Activated CD8-positive, alpha-beta T cell treated with anti-CD3 and anti-CD28 coated beads, Interleukin-2, amount 10 ng/mL, durations not matched to agents 7 days and 5 days (primary cell): ENCODE data around the gene CDIP1. TPM values are rescaled to one million over a fixed set of nuclear protein-coding genes. Genes with fewer than 3 reads are reported as not detected.

Experiments used
- ATAC-seq: fragments of 150-1000 bp; cut with Tn5 transposase; one replicate; pipeline ENCODE4 v1.10.0; 2021; ENCODE audit warnings: moderate library complexity
- CTCF ChIA-PET: fragments of 350-600 bp; sonication (Branson Sonifier 250); formaldehyde crosslinking; loops from one replicate; lab custom pipeline; 2021; ENCODE audit warnings: antibody characterized with exemption; lab: Charles Lee
- POLR2A ChIA-PET: fragments of 350-600 bp; sonication (Branson Sonifier 250); formaldehyde crosslinking; loops from one replicate; lab custom pipeline; 2021; ENCODE audit warnings: antibody characterized with exemption; lab: Charles Lee
- DNase-seq: peaks from one replicate; pipeline ENCODE4 v3.0.0-alpha.2; 2020
- H3K27ac Mint-ChIP-seq: one replicate; pipeline ENCODE4 v1.8.0; 2021; ENCODE audit warnings: mild to moderate bottlenecking, mixed read lengths
- H3K27me3 Mint-ChIP-seq: one replicate; pipeline ENCODE4 v1.8.0; 2021; ENCODE audit warnings: low read depth, mixed read lengths
- H3K36me3 Mint-ChIP-seq: one replicate; pipeline ENCODE4 v1.8.0; 2021; ENCODE audit warnings: low read depth, mixed read lengths
- H3K4me1 Mint-ChIP-seq: one replicate; pipeline ENCODE4 v1.8.0; 2021; ENCODE audit warnings: low read depth, mixed read lengths
- H3K4me3 Mint-ChIP-seq: one replicate; pipeline ENCODE4 v1.8.0; 2021; ENCODE audit warnings: mild to moderate bottlenecking, mixed read lengths
- H3K9me3 Mint-ChIP-seq: one replicate; pipeline ENCODE4 v1.8.0; 2022; ENCODE audit warnings: mixed read lengths; ENCODE audit not compliant: insufficient read depth
- total RNA-seq, 2 experiments: library from RNA; stranded (reverse); gene quantifications; one replicate each; pipeline ENCODE4 v1.2.3, GENCODE V29; 2021

The CDIP1 gene
- total RNA-seq, 2 experiments from 2014 or later, result 44.0 to 48.7 TPM

- POLR2A ChIA-PET, result interaction anchor here (1.2 to 2.8 kb wide), 5 partner anchors 11 to 23 kb away, joined by 3 to 12 read pairs (median 9); partner anchors contain the start of gene HMOX2
- Mint-ChIP-seq H3K36me3 (peaks cover 63% of the 10 kb centered on the region), H3K4me1 (peaks cover 64% of the 10 kb centered on the region), H3K9me3 (no peaks in the 10 kb centered on the region), H3K27me3 (no peaks in the 10 kb centered on the region), H3K27ac (peak overlapping the region; percentile 92), H3K4me3 (peak overlapping the region; percentile 64)
- ATAC-seq, result peak; percentile 77
- DNase-seq, result peak; percentile 52
- CTCF ChIA-PET, result interaction anchor here (1.2 to 4.6 kb wide), 6 partner anchors 12 to 60 kb away, joined by 7 to 47 read pairs (median 24); partner anchors contain the start of gene HMOX2
These were observed 50.0 kb downstream of the CDIP1 start for GRCh38 chr16:4488499-4488967.

GRCh38 chr16:4487955-4488498, 50.5 kb downstream of the CDIP1 start:
- Mint-ChIP-seq H3K4me3 (peak overlapping the region; percentile 64), H3K4me1 (peaks cover 62% of the 10 kb centered on the region), H3K27ac (peak overlapping the region; percentile 92), H3K27me3 (no peaks in the 10 kb centered on the region), H3K9me3 (no peaks in the 10 kb centered on the region), H3K36me3 (peaks cover 63% of the 10 kb centered on the region)
- ATAC-seq (peak; percentile 68), DNase-seq (peak; percentile 35)
- ChIA-PET POLR2A (interaction anchor here (0.7 to 3.2 kb wide), 5 partner anchors 11 to 22 kb away, joined by 3 to 31 read pairs (median 9); partner anchors contain the start of gene HMOX2), CTCF (interaction anchor here (0.7 to 4.6 kb wide), 6 partner anchors 11 to 128 kb away, joined by 3 to 47 read pairs (median 12); partner anchors contain the start of gene HMOX2)

- no peak overlapping the region for H3K4me3 Mint-ChIP-seq
These were observed 52.3 kb downstream of the CDIP1 start for GRCh38 chr16:4486126-4486893.

GRCh38 chr16:4481963-4482362, 56.6 kb downstream of the CDIP1 start:
- POLR2A ChIA-PET, result no interaction called here
- H3K27me3 Mint-ChIP-seq, result no peaks in the 10 kb centered on the region
- ATAC-seq (no peak), DNase-seq (no peak)
- no peak overlapping the region for H3K4me3 Mint-ChIP-seq
- CTCF ChIA-PET, result interaction anchor here (0.5 to 12.2 kb wide), 2 partner anchors 16 to 23 kb away, joined by 3 to 173 read pairs; no protein-coding TSS in a partner anchor
- no peaks in the 10 kb centered on the region for H3K9me3 Mint-ChIP-seq
- peaks cover 57% of the 10 kb centered on the region for H3K4me1 Mint-ChIP-seq
- H3K36me3 Mint-ChIP-seq, result peaks cover 52% of the 10 kb centered on the region
- peak overlapping the region; percentile 83 for H3K27ac Mint-ChIP-seq

More at GRCh38 chr16:4486126-4486893, 52.3 kb downstream of the CDIP1 start:
- ChIA-PET POLR2A (interaction anchor here (1.0 to 3.2 kb wide), 5 partner anchors 10 to 20 kb away, joined by 3 to 31 read pairs (median 7); partner anchors contain the start of gene HMOX2), CTCF (interaction anchor here (0.7 to 4.6 kb wide), 4 partner anchors 10 to 62 kb away, joined by 3 to 47 read pairs (median 22); partner anchors contain the start of gene HMOX2)
- ATAC-seq (no peak), DNase-seq (no peak)
- Mint-ChIP-seq H3K4me1 (peaks cover 76% of the 10 kb centered on the region), H3K36me3 (peaks cover 65% of the 10 kb centered on the region), H3K27me3 (no peaks in the 10 kb centered on the region), H3K9me3 (no peaks in the 10 kb centered on the region), H3K27ac (peak overlapping the region; percentile 92)

GRCh38 chr16:4481526-4481925, 57.0 kb downstream of the CDIP1 start:
- H3K27me3 Mint-ChIP-seq, result no peaks in the 10 kb centered on the region
- DNase-seq, result no peak
- peak overlapping the region; percentile 83 for H3K27ac Mint-ChIP-seq
- H3K36me3 Mint-ChIP-seq, result peaks cover 48% of the 10 kb centered on the region
- H3K4me3 Mint-ChIP-seq, result no peak overlapping the region
- ChIA-PET POLR2A (interaction anchor here (0.7 kb wide), 1 partner anchor 14 kb away, joined by 3 read pairs; no protein-coding TSS in a partner anchor), CTCF (interaction anchor here (0.5 to 12.2 kb wide), 2 partner anchors 16 to 23 kb away, joined by 3 to 173 read pairs; no protein-coding TSS in a partner anchor)
- no peak for ATAC-seq
- H3K4me1 Mint-ChIP-seq, result peaks cover 52% of the 10 kb centered on the region
- H3K9me3 Mint-ChIP-seq, result no peaks in the 10 kb centered on the region

GRCh38 chr16:4477966-4478365, 60.6 kb downstream of the CDIP1 start:
- Mint-ChIP-seq H3K9me3 (no peaks in the 10 kb centered on the region), H3K27me3 (no peaks in the 10 kb centered on the region), H3K4me3 (peak overlapping the region; percentile 92), H3K27ac (peak overlapping the region; percentile 84), H3K36me3 (peaks cover 31% of the 10 kb centered on the region), H3K4me1 (peaks cover 54% of the 10 kb centered on the region)
- ATAC-seq, result no peak
- CTCF ChIA-PET, result interaction anchor here (0.7 to 12.2 kb wide), 16 partner anchors 8 to 1222 kb away, joined by 3 to 173 read pairs (median 5); no protein-coding TSS in a partner anchor
- POLR2A ChIA-PET, result interaction anchor here (0.6 to 4.3 kb wide), 7 partner anchors 9 to 194 kb away, joined by 3 to 31 read pairs (median 5); no protein-coding TSS in a partner anchor
- peak; percentile 42 for DNase-seq

GRCh38 chr16:4475880-4476788, 62.4 kb downstream of the CDIP1 start, which contains the start of gene HMOX2:
Gene HMOX2 (plus strand): TSS chr16:4476398. CDS start chr16:4505525, 29,127 bp downstream.
- peak; percentile 95 for DNase-seq
- no peaks in the 10 kb centered on the region for H3K9me3 Mint-ChIP-seq
- ChIA-PET POLR2A (interaction anchor here (0.6 to 4.3 kb wide), 20 partner anchors 10 to 1961 kb away, joined by 3 to 31 read pairs (median 6); partner anchors contain the start of genes CORO7 and MGRN1), CTCF (interaction anchor here (0.7 to 12.2 kb wide), 15 partner anchors 10 to 168 kb away, joined by 3 to 173 read pairs (median 5); partner anchors contain the start of genes C16orf96, CDIP1 and CORO7)
- peaks cover 23% of the 10 kb centered on the region for H3K36me3 Mint-ChIP-seq
- no peaks in the 10 kb centered on the region for H3K27me3 Mint-ChIP-seq
- ATAC-seq, result peak; percentile 84
- peak within 1 kb of the TSS; percentile 92 for H3K4me3 Mint-ChIP-seq
- peak within 1 kb of the TSS; percentile 90 for H3K27ac Mint-ChIP-seq
- peaks cover 45% of the 10 kb centered on the region for H3K4me1 Mint-ChIP-seq

- peak within 1 kb of the TSS; percentile 92 for H3K4me3 Mint-ChIP-seq
- CTCF ChIA-PET, result interaction anchor here (3.9 to 12.2 kb wide), 2 partner anchors 12 to 30 kb away, joined by 47 to 173 read pairs; no protein-coding TSS in a partner anchor
- POLR2A ChIA-PET, result interaction anchor here (1.2 to 4.3 kb wide), 10 partner anchors 8 to 141 kb away, joined by 3 to 31 read pairs (median 8); no protein-coding TSS in a partner anchor
- no peaks in the 10 kb centered on the region for H3K27me3 Mint-ChIP-seq
- peak; percentile 95 for DNase-seq
- peaks cover 25% of the 10 kb centered on the region for H3K36me3 Mint-ChIP-seq
- peaks cover 42% of the 10 kb centered on the region for H3K4me1 Mint-ChIP-seq
- H3K27ac Mint-ChIP-seq, result peak within 1 kb of the TSS; percentile 88
- no peaks in the 10 kb centered on the region for H3K9me3 Mint-ChIP-seq
- ATAC-seq, result peak; percentile 74
These were observed 64.2 kb downstream of the CDIP1 start, which contains the start of gene NMRAL1 for GRCh38 chr16:4474192-4474961. Gene NMRAL1 (minus strand): TSS chr16:4474625. CDS start chr16:4474132, 493 bp downstream.

- ChIA-PET CTCF (interaction anchor here (0.8 to 12.2 kb wide), 3 partner anchors 32 to 114 kb away, joined by 3 to 173 read pairs (median 4); no protein-coding TSS in a partner anchor), POLR2A (interaction anchor here (0.5 to 1.3 kb wide), 3 partner anchors 10 to 59 kb away, joined by 3 to 5 read pairs (median 4); no protein-coding TSS in a partner anchor)
- H3K4me1 Mint-ChIP-seq, result peaks cover 31% of the 10 kb centered on the region
- no peak for DNase-seq
- H3K4me3 Mint-ChIP-seq, result peak overlapping the region; percentile 76
- no peaks in the 10 kb centered on the region for H3K9me3 Mint-ChIP-seq
- no peaks in the 10 kb centered on the region for H3K27me3 Mint-ChIP-seq
- no peak for ATAC-seq
- H3K36me3 Mint-ChIP-seq, result peaks cover 23% of the 10 kb centered on the region
- peak overlapping the region; percentile 88 for H3K27ac Mint-ChIP-seq
These were observed 65.7 kb downstream of the CDIP1 start for GRCh38 chr16:4472880-4473279.
